HG03460 (cell line): ENCODE data around the gene TXNRD1.
"Not testable (repeated sequence)": the region's sequence is repeated elsewhere in the genome, so short reads cannot be mapped to it uniquely, and the experiment has no call there.

Experiments
- ATAC-seq: cut with Tn5 transposase; IDR thresholded peaks from one replicate; pipeline ENCODE4 v1.9.1; 2021; ENCODE audit not compliant: unreplicated experiment

TXNRD1 gene

GRCh38 chr12:104279164-104279563, 63.6 kb downstream of the TXNRD1 start:
- no peak for ATAC-seq

GRCh38 chr12:104280111-104280510, 64.5 kb downstream of the TXNRD1 start:
- ATAC-seq, result no peak

- ATAC-seq, result no peak
Observed at GRCh38 chr12:104280717-104281458, 65.3 kb downstream of the TXNRD1 start.

GRCh38 chr12:104281636-104282035, 66.1 kb downstream of the TXNRD1 start:
- ATAC-seq, result no peak

GRCh38 chr12:104282109-104282508, 66.5 kb downstream of the TXNRD1 start:
- no peak for ATAC-seq

- ATAC-seq, result no peak
Observed at GRCh38 chr12:104285740-104286515, 70.3 kb downstream of the TXNRD1 start.

GRCh38 chr12:104286516-104287482, 71.2 kb downstream of the TXNRD1 start:
- peak; percentile 90 for ATAC-seq

GRCh38 chr12:104288635-104289274, 73.2 kb downstream of the TXNRD1 start:
- peak; percentile 52 for ATAC-seq

GRCh38 chr12:104290320-104290719, 74.7 kb downstream of the TXNRD1 start:
- ATAC-seq, result no peak

GRCh38 chr12:104290855-104291254, 75.3 kb downstream of the TXNRD1 start:
- ATAC-seq, result no peak

GRCh38 chr12:104291867-104292524, 76.4 kb downstream of the TXNRD1 start:
- no peak for ATAC-seq

- ATAC-seq, result no peak
Observed at GRCh38 chr12:104292872-104293794, 77.6 kb downstream of the TXNRD1 start.

- ATAC-seq, result not testable (repeated sequence)
Observed at GRCh38 chr12:104294158-104294859, 78.7 kb downstream of the TXNRD1 start.

- no peak for ATAC-seq
Observed at GRCh38 chr12:104294927-104295668, 79.5 kb downstream of the TXNRD1 start.

- no peak for ATAC-seq
Observed at GRCh38 chr12:104295954-104296353, 80.4 kb downstream of the TXNRD1 start.

- ATAC-seq, result no peak
Observed at GRCh38 chr12:104296718-104297117, 81.1 kb downstream of the TXNRD1 start.

GRCh38 chr12:104297477-104298113, 82.0 kb downstream of the TXNRD1 start:
- ATAC-seq, result no peak
